K562 (cell line): Measurements from ENCODE around the gene MGST3. TPM values are rescaled to one million over a fixed set of nuclear protein-coding genes. Genes with fewer than 3 reads are reported as not detected.

Source experiments
- ARID3B ChIP-seq: fragments of 250-450 bp; sonication (Bioruptor Pico); IDR thresholded peaks from 2 replicates; pipeline ENCODE4 v1.4.0; 2020; ENCODE audit warnings: borderline replicate concordance
- ARID4B ChIP-seq: sonication (generic); formaldehyde crosslinking; IDR thresholded peaks from 2 replicates; pipeline ENCODE4 v1.8.0; 2022; ENCODE audit warnings: mild to moderate bottlenecking, missing genetic modification reagents
- BHLHE40 ChIP-seq: IDR thresholded peaks from 2 replicates; pipeline ENCODE4 v1.6.1; 2011; ENCODE audit warnings: low read length, improper control_type of control experiment
- CHCHD3 ChIP-seq: fragments of 250-450 bp; sonication (Bioruptor Pico); IDR thresholded peaks from 2 replicates; pipeline ENCODE4 v2.1.2; 2022; ENCODE audit warnings: mild to moderate bottlenecking
- CLOCK ChIP-seq: fragments of 250-450 bp; sonication (Bioruptor Pico); IDR thresholded peaks from 2 replicates; pipeline ENCODE4 v1.4.0; 2020; ENCODE audit warnings: mild to moderate bottlenecking, moderate library complexity, borderline replicate concordance
- GABPB1 ChIP-seq: sonication (generic); formaldehyde crosslinking; IDR thresholded peaks from 2 replicates; pipeline ENCODE4 v1.8.0; 2022; ENCODE audit warnings: mild to moderate bottlenecking, missing genetic modification reagents
- GATAD2B ChIP-seq: fragments of 450-650 bp; IDR thresholded peaks from 2 replicates; pipeline ENCODE4 v1.6.1; 2017; ENCODE audit warnings: mild to moderate bottlenecking, borderline replicate concordance
- HBP1 ChIP-seq: fragments of 450-650 bp; formaldehyde crosslinking; IDR thresholded peaks from 2 replicates; pipeline ENCODE4 v1.4.0; 2022; ENCODE audit warnings: missing genetic modification characterization
- MAX ChIP-seq: sonication (generic); formaldehyde crosslinking; IDR thresholded peaks from 2 replicates; pipeline ENCODE4 v1.9.0; 2022; ENCODE audit warnings: mild to moderate bottlenecking, missing genetic modification reagents
- NONO ChIP-seq, 2 experiments: fragments of 200-400 bp in 1 of 2; fragments of 450-650 bp in 1 of 2; formaldehyde crosslinking in 1 of 2; IDR thresholded peaks; 2 replicates each; pipeline ENCODE4 v1.6.1; 2017; ENCODE audit warnings: low read depth in 2 of 2, mild to moderate bottlenecking in 2 of 2, moderate library complexity in 2 of 2, low read length in 1 of 2
- PHF20 ChIP-seq: fragments of 450-650 bp; IDR thresholded peaks from 2 replicates; pipeline ENCODE4 v1.6.1; 2018; ENCODE audit not compliant: partially characterized antibody
- TCF7L2 ChIP-seq: fragments of 150-350 bp; IDR thresholded peaks from 2 replicates; pipeline ENCODE4 v1.6.1; 2016; ENCODE audit warnings: low read depth, mild to moderate bottlenecking, low read length, moderate library complexity
- XRCC3 ChIP-seq: fragments of 450-650 bp; IDR thresholded peaks from 2 replicates; pipeline ENCODE4 v1.6.1; 2017; ENCODE audit warnings: mild to moderate bottlenecking, moderate library complexity
- ZNF232 ChIP-seq: sonication (generic); formaldehyde crosslinking; IDR thresholded peaks from 2 replicates; pipeline ENCODE4 v1.8.0; 2022; ENCODE audit warnings: mild to moderate bottlenecking, missing genetic modification reagents
- ZNF395 ChIP-seq: fragments of 200-800 bp; sonication (Bioruptor generic); IDR thresholded peaks from 2 replicates; pipeline ENCODE4 v1.6.1; 2017; ENCODE audit warnings: missing genetic modification characterization, missing compliant biosample characterization
- polyA plus RNA-seq, 8 experiments: library from polyadenylated mRNA; depleted of rRNA in 4 of 8; stranded (reverse) in 5 of 8; unstranded in 3 of 8; fragments of >200 nt; fragmentation: Nextera tagmentation in 2 of 8; fragmentation: Illumina TruSeq in 1 of 8; extraction: Ambion mirVana in 2 of 8; extraction: Trizol in 1 of 8; gene quantifications; 2 replicates each; pipeline versions ENCODE4 v1.2.1 to v1.2.3, GENCODE V29; 2011 to 2014; ENCODE audit warnings: inconsistent platforms in 1 of 8, missing spikeins in 1 of 8
- total RNA-seq, 7 experiments: library from RNA; depleted of rRNA in 6 of 7; stranded (reverse); fragments of >200 nt in 6 of 7; fragmentation: Illumina TruSeq in 2 of 7; extraction: Trizol in 2 of 7; gene quantifications; 2 replicates each; pipeline versions ENCODE4 v1.2.1 to v1.2.3, GENCODE V29; 2011 to 2021; ENCODE audit warnings: low replicate concordance in 1 of 7

Gene MGST3
- total and polyA plus RNA-seq, 9 of the 15 experiments (the other 6 are each of a cell fraction or from before 2014, with no cell fraction given), result 70.7 to 287 (median 105) TPM

- TF ChIP-seq ARID4B (peak; percentile 16), CHCHD3 (CRISPR knock-in tag) (no peak), TCF7L2 (no peak), GATAD2B (no peak), HBP1 (no peak), ZNF395 (CRISPR knock-in tag) (no peak), ZNF232 (CRISPR knock-in tag) (peak; percentile 74), XRCC3 (no peak), GABPB1 (CRISPR knock-in tag) (no peak), ARID3B (CRISPR knock-in tag) (no peak), PHF20 (peak; percentile 61), MAX (CRISPR knock-in tag) (peak; percentile 87), NONO (IDR thresholded peaks at IDR 0.05; ENCODE audit: low read depth in 2 of 2, low read length in 1 of 2) (peak in 1 of 2 experiments; percentile 16; a peak in 1 of 4 replicates), BHLHE40 (peak; percentile 34; the same call in 1 of the 2 replicates), CLOCK (no peak)
Measured at GRCh38 chr1:165630629-165631341, at the start of gene MGST3 (continued).
